HG02981 (cell line): ENCODE data around the gene FHOD1.

Experiments
- ATAC-seq: cut with Tn5 transposase; IDR thresholded peaks from one replicate; pipeline ENCODE4 v1.9.1; 2021; ENCODE audit warnings: mild to moderate bottlenecking, moderate library complexity; ENCODE audit not compliant: unreplicated experiment

FHOD1 gene

GRCh38 chr16:67210069-67210937, 37.0 kb downstream of the FHOD1 start:
- ATAC-seq: no peak

DNA sequence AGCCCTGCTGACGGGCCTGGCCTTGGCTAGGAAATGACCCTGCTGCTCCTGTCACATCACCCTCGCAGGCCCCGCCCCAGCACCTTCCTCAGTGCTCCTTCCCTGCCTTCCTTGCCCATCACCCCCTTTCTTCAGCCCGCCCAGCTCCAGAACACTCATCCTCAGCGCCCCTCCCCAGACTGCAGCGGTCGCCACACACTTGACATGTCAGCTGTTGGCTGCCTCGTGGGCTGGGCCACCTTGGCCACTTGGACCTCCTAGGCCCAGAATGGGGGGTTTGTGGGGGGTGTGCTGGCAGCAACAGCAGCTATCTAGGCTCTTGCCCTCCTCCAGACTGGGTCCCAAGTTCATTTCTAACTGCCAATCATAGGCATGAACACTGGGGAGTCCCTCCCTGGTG, 37.7 kb downstream of the FHOD1 start:
- no peak for ATAC-seq

DNA sequence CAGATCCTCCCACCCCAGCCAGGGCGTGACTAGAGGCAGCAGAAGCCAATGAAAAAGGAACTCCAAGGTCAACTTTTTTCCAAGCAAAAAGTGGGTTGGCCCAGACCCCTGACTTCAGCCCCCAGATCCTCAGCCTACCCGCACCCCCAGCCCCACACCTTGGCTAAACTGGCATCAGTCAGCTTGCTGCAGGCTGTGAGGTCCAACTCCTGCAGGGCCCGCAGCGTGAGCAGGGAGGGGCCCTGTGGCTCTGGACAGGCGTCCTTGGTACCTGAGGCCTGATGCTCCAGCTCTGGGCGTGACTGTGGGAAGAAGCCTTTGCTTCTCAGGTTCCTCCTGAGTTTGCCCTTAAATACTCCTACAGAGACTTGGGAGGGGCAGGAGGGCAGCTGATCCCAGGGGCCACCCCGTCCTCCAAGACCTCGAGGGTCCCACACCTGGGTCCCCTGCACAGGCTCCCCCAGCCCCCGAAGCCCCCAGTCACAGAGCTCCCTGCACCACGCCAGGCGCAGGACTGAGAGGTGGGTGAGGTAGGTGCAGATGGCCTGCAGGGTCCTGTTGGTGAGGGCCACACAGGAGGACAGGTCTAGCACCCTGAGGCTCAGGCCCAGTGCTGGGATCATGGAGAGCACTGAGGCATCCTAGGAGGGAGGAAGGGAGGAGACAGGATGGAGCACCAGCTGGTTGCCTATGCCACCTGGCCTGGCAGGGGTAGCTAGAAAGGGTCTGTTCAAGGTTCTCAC, 39.0 kb downstream of the FHOD1 start:
- ATAC-seq: no peak

- no peak for ATAC-seq
These were observed 39.8 kb downstream of the FHOD1 start for GRCh38 chr16:67207249-67208091.

DNA sequence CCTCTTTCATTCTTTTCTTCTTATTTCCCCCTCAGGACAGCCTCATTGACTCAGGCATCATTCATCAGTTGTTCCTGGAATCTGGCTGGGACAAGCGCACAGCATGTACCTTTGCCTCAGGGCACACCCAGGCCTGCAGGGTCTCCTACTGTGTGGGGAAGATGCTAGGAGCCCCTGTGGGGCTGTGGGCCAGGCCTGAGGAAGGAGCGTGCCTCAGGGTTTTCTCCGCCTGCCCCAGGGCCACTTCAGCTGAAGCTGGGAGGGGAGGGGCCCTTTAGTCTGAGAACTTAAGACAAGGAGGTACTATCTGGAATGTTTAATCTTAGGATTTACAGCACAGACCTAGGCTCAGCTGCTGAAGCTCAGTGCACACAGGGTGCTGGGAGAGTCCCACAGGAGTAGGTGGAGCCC, 40.4 kb downstream of the FHOD1 start:
- no peak for ATAC-seq

DNA sequence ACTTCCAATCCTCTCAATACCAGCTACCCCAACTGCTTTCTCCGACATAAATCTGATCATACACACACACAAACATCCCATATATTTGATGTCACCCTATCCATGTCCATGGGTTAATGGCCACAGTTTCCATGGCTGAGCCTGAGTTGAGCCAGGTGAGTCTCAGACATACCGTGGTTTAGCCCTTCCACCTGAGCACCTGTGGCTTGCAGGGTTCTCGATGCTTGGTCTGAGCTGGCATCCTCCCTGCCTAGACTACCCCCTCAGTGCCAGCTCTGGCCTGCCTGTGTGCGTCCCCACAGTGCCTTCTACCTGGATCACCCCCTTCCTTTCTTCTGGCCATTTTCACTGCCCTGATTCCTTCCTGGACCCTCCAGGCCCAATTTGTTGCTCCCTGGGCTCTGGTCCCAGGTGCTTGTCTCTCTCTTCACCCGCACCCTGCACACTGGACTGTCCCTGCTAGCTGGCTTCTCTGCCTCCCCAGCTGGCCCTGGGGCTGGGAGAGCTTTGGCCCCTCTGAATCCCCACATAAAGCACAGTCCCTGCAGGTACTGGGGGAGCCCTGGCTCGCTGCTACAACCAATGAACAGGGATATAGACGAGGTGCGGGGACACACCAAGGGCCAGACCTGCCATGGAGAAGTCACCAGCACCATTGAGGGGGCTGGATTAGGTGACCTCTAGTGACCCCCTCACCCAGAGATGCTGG, 41.0 kb downstream of the FHOD1 start:
- ATAC-seq: no peak

DNA sequence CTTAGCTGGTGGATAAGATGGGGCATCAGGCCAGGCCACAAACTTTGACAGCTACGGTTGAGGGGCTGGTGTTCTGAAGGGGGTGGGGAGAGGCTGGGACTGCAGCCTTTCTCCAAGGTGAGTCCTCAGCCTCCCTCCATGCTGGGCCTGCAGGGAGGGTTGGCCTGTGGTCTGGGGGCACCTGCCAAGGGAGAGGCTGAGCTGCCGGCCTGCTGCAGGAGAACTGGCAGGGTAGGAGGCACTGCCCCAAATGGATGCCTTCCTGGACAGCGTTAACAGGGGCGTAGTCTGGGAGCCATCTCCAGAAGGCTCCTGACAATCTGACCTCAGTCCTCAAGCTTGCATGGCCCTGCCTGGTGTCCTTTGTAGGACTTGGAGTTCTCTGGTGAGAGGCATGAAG, 43.2 kb downstream of the FHOD1 start:
- ATAC-seq: no peak

DNA sequence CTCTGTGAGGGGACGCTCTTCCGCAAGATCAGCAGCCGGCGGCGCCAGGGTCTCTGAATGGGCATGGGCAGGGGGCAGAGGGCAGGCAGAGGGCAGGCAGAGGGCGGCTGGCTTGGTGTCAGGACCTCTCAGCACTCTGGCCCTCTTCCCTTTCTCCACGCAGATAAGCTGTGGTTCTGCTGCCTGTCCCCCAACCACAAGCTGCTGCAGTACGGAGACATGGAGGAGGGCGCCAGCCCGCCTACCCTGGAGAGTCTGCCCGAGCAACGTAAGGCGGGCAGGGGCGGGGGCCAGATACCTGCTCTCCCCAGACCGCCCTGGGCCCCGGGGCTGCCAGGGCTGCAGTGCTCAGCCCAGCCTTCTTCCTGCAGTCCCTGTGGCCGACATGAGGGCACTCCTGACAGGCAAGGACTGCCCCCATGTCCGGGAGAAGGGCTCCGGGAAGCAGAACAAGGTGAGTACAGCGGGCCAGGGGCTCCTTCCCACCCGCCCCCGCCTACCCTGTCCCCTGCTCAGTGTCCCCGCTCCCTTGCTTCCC, 44.3 kb downstream of the FHOD1 start:
- no peak for ATAC-seq

GRCh38 chr16:67202426-67202825, 44.9 kb downstream of the FHOD1 start:
- ATAC-seq: no peak

- no peak for ATAC-seq
These were observed 45.6 kb downstream of the FHOD1 start for GRCh38 chr16:67201411-67202345.

- no peak for ATAC-seq
These were observed 46.8 kb downstream of the FHOD1 start for GRCh38 chr16:67200491-67200890.

GRCh38 chr16:67199808-67200198, 47.5 kb downstream of the FHOD1 start:
- ATAC-seq: no peak

DNA sequence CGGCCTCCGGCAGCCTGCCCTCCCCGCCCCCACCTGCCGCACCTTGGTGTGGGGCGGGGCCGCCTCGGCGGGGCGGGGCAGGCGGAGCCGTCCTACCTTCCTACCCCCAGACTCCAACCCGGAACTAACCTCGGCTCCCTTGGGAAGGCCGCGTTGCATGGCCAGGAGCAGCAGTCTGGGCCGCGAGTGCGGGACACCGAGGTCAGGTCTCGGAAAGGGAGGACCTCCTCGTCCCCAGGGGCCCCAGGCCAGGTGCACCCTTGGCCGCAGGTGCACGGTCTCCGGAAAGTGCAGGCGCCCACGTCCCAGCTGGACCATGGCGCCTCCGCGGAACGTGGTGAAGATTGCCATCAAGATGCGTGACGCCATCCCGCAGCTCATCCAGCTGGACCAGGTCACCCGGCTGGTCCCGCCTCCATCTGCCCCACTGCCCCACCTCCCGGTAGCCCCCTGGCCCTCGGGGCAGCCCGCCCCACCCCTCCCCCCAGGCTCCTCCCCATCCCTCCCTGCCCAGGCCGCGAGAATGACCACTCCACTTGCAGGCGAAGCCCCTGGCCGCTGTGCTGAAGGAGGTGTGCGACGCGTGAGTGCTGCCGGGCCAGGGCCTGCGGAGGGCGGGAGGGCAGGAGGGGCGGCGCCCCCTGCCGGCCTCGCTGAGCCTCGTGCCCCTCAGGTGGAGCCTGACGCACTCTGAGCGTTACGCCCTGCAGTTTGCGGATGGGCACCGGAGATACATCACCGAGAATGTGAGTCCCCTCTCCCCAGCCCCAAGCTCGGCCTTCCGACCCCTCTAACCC, 48.1 kb downstream of the FHOD1 start, which contains the start of gene ELMO3:
Gene ELMO3, plus strand, starts transcription at position 121 of the 797 bp plus-strand sequence. Its CDS starts 196 bp downstream, at position 317.
- ATAC-seq: no peak

DNA sequence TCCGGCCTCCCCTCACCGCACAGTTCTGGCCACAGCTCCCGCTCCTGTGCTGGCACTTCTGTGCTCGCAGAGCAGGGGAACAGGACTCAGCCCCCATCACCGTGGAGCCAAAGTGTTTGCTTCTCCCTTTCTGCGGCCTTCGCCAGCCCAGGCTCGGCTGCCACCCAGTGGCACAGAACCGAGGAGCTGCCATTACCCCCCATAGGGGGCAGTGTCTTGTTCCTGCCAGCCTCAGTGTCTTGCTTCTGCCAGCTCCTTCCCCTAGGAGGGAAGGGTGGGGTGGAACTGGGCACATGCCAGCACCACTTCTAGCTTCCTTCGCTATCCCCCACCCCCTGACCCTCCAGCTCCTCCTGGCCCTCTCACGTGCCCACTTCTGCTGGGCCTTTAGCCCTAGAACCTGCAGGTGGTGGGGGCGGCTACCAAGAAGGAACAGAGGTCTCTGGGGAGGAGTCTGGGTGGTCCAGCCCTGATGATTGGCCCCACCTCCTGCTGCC, 49.0 kb downstream of the FHOD1 start:
- ATAC-seq: no peak

GRCh38 chr16:67197704-67198103, 49.6 kb downstream of the FHOD1 start:
- ATAC-seq: no peak

DNA sequence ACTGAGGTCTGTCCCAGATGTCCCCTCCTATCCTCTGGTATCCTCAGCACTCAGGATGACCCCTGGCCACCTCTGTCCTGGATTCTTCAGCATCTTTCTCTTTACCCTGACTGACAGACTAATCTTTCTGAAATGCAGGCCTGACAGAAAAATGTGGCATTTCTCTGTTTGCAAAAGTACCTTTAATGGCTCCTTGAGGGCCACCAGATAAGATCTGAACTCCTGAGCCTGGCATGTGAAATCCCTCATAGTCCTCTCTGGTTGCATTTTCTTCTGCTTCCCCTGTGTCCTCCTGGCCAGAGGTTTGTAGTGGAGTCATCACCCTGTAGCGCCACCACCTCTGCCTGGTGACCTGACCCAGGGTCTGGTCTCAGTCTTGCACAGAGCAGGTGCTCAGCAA, 50.4 kb downstream of the FHOD1 start:
- ATAC-seq: no peak

- no peak for ATAC-seq
These were observed 51.6 kb downstream of the FHOD1 start for GRCh38 chr16:67195676-67196075.

DNA sequence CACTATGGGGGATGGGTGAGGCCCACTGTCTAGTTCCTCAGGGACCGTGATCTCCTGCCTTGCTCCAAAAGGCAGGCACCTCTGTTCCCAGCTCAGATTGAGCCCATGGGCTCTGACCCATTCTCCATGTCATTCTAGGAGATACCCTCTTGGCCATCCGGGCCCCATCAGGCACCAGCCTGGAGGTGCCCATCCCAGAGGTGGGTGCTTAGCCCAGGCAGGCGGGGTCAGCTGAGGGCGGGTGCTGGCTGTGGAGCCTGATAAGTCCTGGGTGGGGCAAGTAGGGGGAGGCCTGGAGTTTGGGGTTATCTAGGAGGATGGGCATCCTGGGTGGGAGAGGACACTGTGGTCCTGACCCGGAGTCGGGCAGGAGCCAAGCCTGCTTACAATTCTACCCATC, 53.0 kb downstream of the FHOD1 start:
- no peak for ATAC-seq
